ENCODE measurements around the gene EFNA4. TPM values are rescaled to one million over a fixed set of nuclear protein-coding genes. Genes with fewer than 3 reads are reported as not detected.

The EFNA4 gene
- total and polyA plus RNA-seq, 2 donors (not counting 1 experiment from before 2014, with no cell fraction given): 8.4 to 10.6 TPM

DNA sequence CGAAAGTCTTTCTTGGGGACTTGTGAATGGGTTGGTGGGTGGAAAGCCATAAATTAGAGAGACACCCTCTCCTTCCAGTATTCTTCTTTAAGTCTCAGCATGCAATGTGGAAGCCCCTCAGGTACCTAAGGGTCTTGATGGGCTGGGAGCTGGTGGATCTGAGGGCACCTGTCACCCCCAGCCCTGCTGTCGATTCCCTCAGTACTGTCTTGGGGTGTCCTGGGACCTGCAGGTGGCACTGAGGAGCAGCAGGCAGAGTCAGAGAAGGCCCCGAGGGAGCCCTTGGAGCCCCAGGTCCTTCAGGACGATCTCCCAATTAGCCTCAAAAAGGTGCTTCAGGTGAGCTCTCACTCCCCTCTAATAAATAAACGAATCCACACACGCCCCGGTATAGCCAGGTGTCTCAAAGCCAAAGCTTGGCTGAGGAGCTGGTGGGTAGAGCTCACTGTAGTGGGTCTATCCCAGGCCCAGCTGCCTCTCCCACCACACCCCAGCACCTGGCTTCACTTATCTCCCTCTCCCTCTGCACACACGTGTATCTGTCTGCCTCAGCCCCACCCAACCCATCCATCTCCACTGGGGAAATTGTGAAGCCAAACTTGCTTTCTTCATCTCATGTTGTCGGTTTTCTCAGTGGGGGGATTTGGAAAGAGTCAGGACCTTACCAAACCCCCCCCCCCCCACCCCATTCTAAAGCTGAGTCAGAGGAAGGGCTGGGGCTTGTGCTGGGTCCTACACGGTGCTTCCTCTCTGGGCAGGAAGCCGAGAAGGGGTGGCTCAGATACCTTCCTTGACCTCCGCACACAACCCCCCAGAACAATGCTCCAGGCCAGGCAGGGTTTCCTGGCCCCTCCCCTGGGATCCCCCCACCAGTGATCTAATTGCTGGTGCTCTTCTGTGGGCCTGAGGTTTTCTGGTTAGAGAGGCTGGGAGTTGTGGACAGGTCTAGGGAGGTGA, 10.8 kb upstream of the EFNA4 start:
- H3K27ac ChIP-seq (ENCODE audit: low read length in 2 of 2): no peak overlapping the region
- ChIA-PET CTCF (interaction anchor here (1.1 to 20.2 kb wide), 7 partner anchors 4 to 718 kb away, joined by 3 to 370 read pairs (median 6); partner anchors contain the start of genes ADAM15 and EFNA4), POLR2A (interaction anchor here (0.6 to 1.6 kb wide), 4 partner anchors 36 to 655 kb away, joined by 3 to 4 read pairs (median 4); partner anchors contain the start of gene PYGO2)
- H3K9me3 Mint-ChIP-seq (ENCODE audit: insufficient read depth): no peaks in the 10 kb centered on the region
- peak overlapping the region; percentile 93 for H3K4me2 ChIP-seq (replicated peaks; ENCODE audit: low read depth, low read length, poor library complexity, severe bottlenecking)
- 10% methylated on average over 5 of the region's 12 CpGs for WGBS (ENCODE audit: insufficient coverage)
- peaks cover 25% of the 10 kb centered on the region for H3K4me1 Mint-ChIP-seq
- H3K9me3 ChIP-seq (ENCODE audit: control extremely low read depth in 1 of 3, control insufficient read depth in 2 of 3, insufficient read depth in 1 of 3, low read length in 2 of 3): no peaks in the 10 kb centered on the region
- peak overlapping the region in 4 of 5 experiments; percentile 59 to 82 (median 71) for H3K4me3 ChIP-seq (ENCODE audit: control extremely low read depth in 1 of 5, extremely low read depth in 1 of 5, insufficient read depth in 1 of 5, low read depth in 2 of 5, low read length in 4 of 5)
- no peaks in the 10 kb centered on the region for H3K27me3 Mint-ChIP-seq
- peaks cover 20 to 30% of the 10 kb centered on the region in 2 donors for H3K4me1 ChIP-seq (ENCODE audit: control insufficient read depth in 2 of 2, insufficient read depth in 2 of 2, low read length in 2 of 2)
- peak overlapping the region; percentile 76 for H3K9ac ChIP-seq (ENCODE audit: low read length)
- intact Hi-C loops (cut with micrococcal nuclease): no loop called here
- H3K4me3 Mint-ChIP-seq: peak overlapping the region; percentile 85
- no peaks in the 10 kb centered on the region for H3K79me2 ChIP-seq (ENCODE audit: control insufficient read depth, insufficient read depth, low read length)
- no peaks in the 10 kb centered on the region for H4K20me1 ChIP-seq (ENCODE audit: control insufficient read depth, insufficient read depth, low read length, poor library complexity, severe bottlenecking)
- H2AFZ ChIP-seq (ENCODE audit: insufficient read depth, low read depth, low read length, poor library complexity, severe bottlenecking): peak overlapping the region; percentile 86
- TF ChIP-seq, protein P1, sequence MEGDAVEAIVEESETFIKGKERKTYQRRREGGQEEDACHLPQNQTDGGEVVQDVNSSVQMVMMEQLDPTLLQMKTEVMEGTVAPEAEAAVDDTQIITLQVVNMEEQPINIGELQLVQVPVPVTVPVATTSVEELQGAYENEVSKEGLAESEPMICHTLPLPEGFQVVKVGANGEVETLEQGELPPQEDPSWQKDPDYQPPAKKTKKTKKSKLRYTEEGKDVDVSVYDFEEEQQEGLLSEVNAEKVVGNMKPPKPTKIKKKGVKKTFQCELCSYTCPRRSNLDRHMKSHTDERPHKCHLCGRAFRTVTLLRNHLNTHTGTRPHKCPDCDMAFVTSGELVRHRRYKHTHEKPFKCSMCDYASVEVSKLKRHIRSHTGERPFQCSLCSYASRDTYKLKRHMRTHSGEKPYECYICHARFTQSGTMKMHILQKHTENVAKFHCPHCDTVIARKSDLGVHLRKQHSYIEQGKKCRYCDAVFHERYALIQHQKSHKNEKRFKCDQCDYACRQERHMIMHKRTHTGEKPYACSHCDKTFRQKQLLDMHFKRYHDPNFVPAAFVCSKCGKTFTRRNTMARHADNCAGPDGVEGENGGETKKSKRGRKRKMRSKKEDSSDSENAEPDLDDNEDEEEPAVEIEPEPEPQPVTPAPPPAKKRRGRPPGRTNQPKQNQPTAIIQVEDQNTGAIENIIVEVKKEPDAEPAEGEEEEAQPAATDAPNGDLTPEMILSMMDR (IDR thresholded peaks at IDR 0.05): peak; percentile 22
- no peak for TF ChIP-seq EZH2 (IDR thresholded peaks at IDR 0.05; ENCODE audit: borderline replicate concordance, insufficient read depth, low read depth, low read length, poor library complexity, severe bottlenecking)
- peak; percentile 57 for DNase-seq
- H3K36me3 ChIP-seq (replicated peaks in 1 of 2; ENCODE audit: control extremely low read depth in 1 of 2, control insufficient read depth in 1 of 2, extremely low read depth in 1 of 2, insufficient read depth in 2 of 2, low read length in 1 of 2): peaks cover 0 to 3% of the 10 kb centered on the region in 2 experiments
- no peak for ATAC-seq (ENCODE audit: low read depth)
- peak overlapping the region; percentile 73 for H3K27ac Mint-ChIP-seq
- no peaks in the 10 kb centered on the region for H3K27me3 ChIP-seq (replicated peaks in 1 of 4; ENCODE audit: control extremely low read depth in 1 of 4, control insufficient read depth in 3 of 4, insufficient read depth in 4 of 4, low read length in 3 of 4)
